GM12801 (cell line): ENCODE data around the gene IL25.

Experiments used
- CTCF ChIP-seq: IDR thresholded peaks from one replicate; pipeline ENCODE4 v1.5.1; 2011; ENCODE audit warnings: control low read depth; ENCODE audit not compliant: insufficient read length; ENCODE audit errors: extremely low read depth

The IL25 gene

GRCh38 chr14:23349156-23349845 is 23.3 kb upstream of the IL25 start:
- no peak for TF ChIP-seq CTCF

- no peak for TF ChIP-seq CTCF
These were observed 20.7 kb upstream of the IL25 start for GRCh38 chr14:23351681-23352505.

- no peak for TF ChIP-seq CTCF
These were observed 19.8 kb upstream of the IL25 start, which contains the start of gene SLC22A17 for GRCh38 chr14:23352506-23353432. SLC22A17 (minus strand) TSS chr14:23352887.

GRCh38 chr14:23353433-23353780 is 19.2 kb upstream of the IL25 start:
- no peak for TF ChIP-seq CTCF

GRCh38 chr14:23354990-23355389 is 17.6 kb upstream of the IL25 start:
- TF ChIP-seq CTCF = no peak

GRCh38 chr14:23355871-23356435 is 16.7 kb upstream of the IL25 start:
- no peak for TF ChIP-seq CTCF
